Erythroblast (primary cell): ENCODE results near the gene GID4.

Experiments
- GATA1 ChIP-seq: IDR thresholded peaks from 2 replicates; pipeline ENCODE4 v1.6.1; 2011; ENCODE audit warnings: low read depth, mild to moderate bottlenecking, control low read depth, low read length, moderate library complexity
- POLR2A ChIP-seq: IDR thresholded peaks from 2 replicates; pipeline ENCODE4 v1.6.1; 2011; ENCODE audit warnings: mild to moderate bottlenecking, low read length

DNA sequence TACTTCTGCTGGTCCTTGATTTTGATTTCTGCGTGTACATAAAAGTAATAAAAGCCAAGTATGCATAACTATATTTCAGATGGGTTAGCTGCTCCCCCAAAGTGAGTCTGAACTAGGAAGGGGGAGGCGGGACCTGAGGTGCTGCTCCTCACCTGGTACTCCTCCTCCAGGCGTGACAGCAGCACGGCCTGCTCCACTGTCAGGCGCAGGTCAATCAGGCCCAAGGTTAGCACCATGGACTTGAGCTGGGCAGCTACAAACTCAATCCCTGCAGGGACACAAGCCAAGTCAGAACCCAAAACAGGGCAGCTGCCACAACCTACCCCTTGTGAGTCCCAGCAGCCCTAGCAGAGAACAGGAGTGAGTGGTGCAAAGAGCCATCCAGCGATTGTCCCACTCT lies 18.2 kb upstream of the GID4 start:
- TF ChIP-seq POLR2A = no peak
- no peak for TF ChIP-seq GATA1
